Measurements from ENCODE around the gene VCAN.

VCAN gene

DNA sequence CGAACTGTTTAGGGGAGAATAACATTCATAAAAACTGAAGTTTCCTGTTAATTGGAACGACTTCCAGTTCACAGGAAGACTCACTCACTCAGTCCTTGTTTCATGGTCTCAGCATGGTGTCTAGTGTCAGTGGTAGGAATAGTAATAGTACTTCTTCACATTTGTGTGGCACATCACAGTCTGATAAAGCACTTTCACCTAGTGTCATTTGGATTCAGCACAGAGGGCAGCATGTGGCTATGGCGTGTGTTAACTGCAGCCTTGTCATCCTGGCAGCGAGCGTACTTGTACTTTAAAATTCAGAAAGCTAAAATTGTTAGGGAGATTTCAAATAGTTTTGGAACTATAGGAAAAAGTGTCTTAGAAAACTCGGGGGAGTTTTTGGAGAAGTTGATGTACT is 72.4 kb downstream of the VCAN start:
- Histone ChIP-seq H3K9me3 (ENCODE audit: insufficient read depth, low read length) (no peaks in the 10 kb centered on the region), H3K27me3 (ENCODE audit: insufficient read depth, insufficient read length) (no peaks in the 10 kb centered on the region), H3K36me3 (ENCODE audit: insufficient read depth, insufficient read length, low read length) (peaks cover 32% of the 10 kb centered on the region), H3K9ac (ENCODE audit: insufficient read length, low read depth) (no peak overlapping the region), H3K4me1 (ENCODE audit: insufficient read depth, insufficient read length) (no peaks in the 10 kb centered on the region), H3K4me3 (ENCODE audit: insufficient read length, low read depth) (no peak overlapping the region)
- no peak for DNase-seq (ENCODE audit: low read depth, low spot score)
- TF ChIP-seq YY1 (IDR thresholded peaks at IDR 0.05; ENCODE audit: insufficient read depth, insufficient read length): no peak

DNA sequence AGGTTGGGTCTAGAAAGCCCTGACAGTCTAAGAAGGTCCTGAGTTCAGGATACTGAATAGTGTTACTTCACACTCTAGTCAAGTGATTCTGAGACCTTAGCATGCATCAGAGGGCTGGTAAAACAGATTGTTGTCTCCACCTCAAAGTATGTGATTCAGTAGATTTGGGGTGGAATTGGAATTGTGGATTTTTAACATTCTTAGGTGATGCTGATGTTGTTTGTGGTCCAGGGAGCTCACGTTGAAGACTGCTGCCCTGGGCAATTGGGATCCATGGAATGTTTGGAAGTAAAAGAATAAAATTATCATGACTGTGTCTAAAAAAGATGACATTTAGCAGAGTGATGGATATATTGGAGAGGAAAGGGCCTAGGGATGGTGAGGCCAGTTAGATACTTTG is 75.6 kb downstream of the VCAN start:
- H3K4me1 ChIP-seq (ENCODE audit: insufficient read depth, insufficient read length): no peaks in the 10 kb centered on the region
- TF ChIP-seq YY1 (IDR thresholded peaks at IDR 0.05; ENCODE audit: insufficient read depth, insufficient read length): no peak
- no peak for TF ChIP-seq SUZ12 (IDR thresholded peaks at IDR 0.05; ENCODE audit: extremely low read depth, insufficient read depth, insufficient read length)
- no peak for TF ChIP-seq ZNF274 (IDR thresholded peaks at IDR 0.05; ENCODE audit: low read depth, low read length)
- H3K4me3 ChIP-seq (ENCODE audit: insufficient read length, low read depth): no peak overlapping the region
- peaks cover 20% of the 10 kb centered on the region for H3K36me3 ChIP-seq (ENCODE audit: insufficient read depth, insufficient read length, low read length)
- H3K9ac ChIP-seq (ENCODE audit: insufficient read length, low read depth): no peak overlapping the region
- no peaks in the 10 kb centered on the region for H3K27me3 ChIP-seq (ENCODE audit: insufficient read depth, insufficient read length)
- no peaks in the 10 kb centered on the region for H3K9me3 ChIP-seq (ENCODE audit: insufficient read depth, low read length)
- no peak for DNase-seq (ENCODE audit: low read depth, low spot score)

DNA sequence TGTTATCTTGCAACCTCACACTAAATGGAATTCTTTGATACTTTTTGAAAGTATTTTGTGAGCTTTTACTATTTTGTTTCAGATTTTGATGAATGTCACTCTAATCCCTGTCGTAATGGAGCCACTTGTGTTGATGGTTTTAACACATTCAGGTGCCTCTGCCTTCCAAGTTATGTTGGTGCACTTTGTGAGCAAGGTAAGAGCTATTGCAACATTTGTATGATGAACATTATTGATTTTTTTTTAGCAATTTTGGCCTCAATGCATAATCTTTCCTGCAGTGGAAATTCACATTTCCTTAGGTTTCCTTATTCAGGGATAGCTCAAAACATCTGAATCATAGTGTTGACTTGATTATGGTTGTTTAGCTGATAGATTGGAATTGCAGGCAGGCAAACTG is 76.3 kb downstream of the VCAN start:
- DNase-seq (ENCODE audit: low read depth, low spot score): no peak
- no peaks in the 10 kb centered on the region for H3K9me3 ChIP-seq (ENCODE audit: insufficient read depth, low read length)
- no peaks in the 10 kb centered on the region for H3K4me1 ChIP-seq (ENCODE audit: insufficient read depth, insufficient read length)
- no peak overlapping the region for H3K4me3 ChIP-seq (ENCODE audit: insufficient read length, low read depth)
- H3K36me3 ChIP-seq (ENCODE audit: insufficient read depth, insufficient read length, low read length): peaks cover 23% of the 10 kb centered on the region
- no peak for TF ChIP-seq YY1 (IDR thresholded peaks at IDR 0.05; ENCODE audit: insufficient read depth, insufficient read length)
- no peak for TF ChIP-seq ZNF274 (IDR thresholded peaks at IDR 0.05; ENCODE audit: low read depth, low read length)
- no peak for TF ChIP-seq SUZ12 (IDR thresholded peaks at IDR 0.05; ENCODE audit: extremely low read depth, insufficient read depth, insufficient read length)
- H3K27me3 ChIP-seq (ENCODE audit: insufficient read depth, insufficient read length): no peaks in the 10 kb centered on the region
- no peak overlapping the region for H3K9ac ChIP-seq (ENCODE audit: insufficient read length, low read depth)

DNA sequence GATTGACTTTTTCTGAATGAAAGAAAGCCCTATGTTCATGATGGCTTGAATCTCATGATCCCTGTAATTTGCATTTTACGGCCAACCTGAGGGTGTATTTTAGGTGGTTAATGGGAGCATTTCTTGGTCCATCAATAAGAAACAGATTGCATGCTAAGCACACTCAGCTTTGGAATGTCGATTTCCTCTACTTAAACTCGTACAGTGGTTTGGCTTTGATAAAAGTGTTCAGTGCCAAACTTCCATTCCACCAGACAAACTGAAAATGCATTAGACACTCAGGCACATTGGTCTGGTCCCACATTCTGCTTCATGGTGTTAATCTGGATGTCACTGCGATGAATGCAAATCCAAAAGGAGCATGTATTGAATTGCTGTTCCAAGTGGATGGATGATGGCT is 77.0 kb downstream of the VCAN start:
- TF ChIP-seq SUZ12 (IDR thresholded peaks at IDR 0.05; ENCODE audit: extremely low read depth, insufficient read depth, insufficient read length): no peak
- TF ChIP-seq YY1 (IDR thresholded peaks at IDR 0.05; ENCODE audit: insufficient read depth, insufficient read length): no peak
- no peak for TF ChIP-seq ZNF274 (IDR thresholded peaks at IDR 0.05; ENCODE audit: low read depth, low read length)
- Histone ChIP-seq H3K27me3 (ENCODE audit: insufficient read depth, insufficient read length) (no peaks in the 10 kb centered on the region), H3K9me3 (ENCODE audit: insufficient read depth, low read length) (no peaks in the 10 kb centered on the region), H3K9ac (ENCODE audit: insufficient read length, low read depth) (no peak overlapping the region), H3K4me1 (ENCODE audit: insufficient read depth, insufficient read length) (no peaks in the 10 kb centered on the region), H3K4me3 (ENCODE audit: insufficient read length, low read depth) (no peak overlapping the region), H3K36me3 (ENCODE audit: insufficient read depth, insufficient read length, low read length) (peaks cover 30% of the 10 kb centered on the region)
- DNase-seq (ENCODE audit: low read depth, low spot score): no peak

DNA sequence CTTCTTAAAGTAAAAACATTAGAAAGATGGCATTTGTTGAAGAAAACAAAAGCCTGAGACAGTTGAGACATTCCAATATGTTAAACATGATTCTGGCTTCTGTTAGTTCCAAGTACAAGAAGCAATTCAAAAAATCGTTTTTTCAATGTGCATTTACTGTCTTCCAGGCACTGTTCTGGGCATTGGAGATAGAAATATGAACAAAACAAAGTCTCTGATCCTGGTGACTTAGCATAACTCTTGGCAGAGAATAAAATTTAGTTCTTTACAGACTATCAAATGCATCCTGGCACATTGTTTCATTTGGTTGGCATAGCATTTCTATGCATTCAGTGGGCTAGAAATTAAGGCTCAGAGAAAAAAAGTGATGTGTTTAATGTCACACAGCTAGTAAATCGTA is 77.5 kb downstream of the VCAN start:
- H3K36me3 ChIP-seq (ENCODE audit: insufficient read depth, insufficient read length, low read length): peaks cover 35% of the 10 kb centered on the region
- no peaks in the 10 kb centered on the region for H3K9me3 ChIP-seq (ENCODE audit: insufficient read depth, low read length)
- no peak for DNase-seq (ENCODE audit: low read depth, low spot score)
- H3K4me3 ChIP-seq (ENCODE audit: insufficient read length, low read depth): no peak overlapping the region
- no peaks in the 10 kb centered on the region for H3K27me3 ChIP-seq (ENCODE audit: insufficient read depth, insufficient read length)
- no peaks in the 10 kb centered on the region for H3K4me1 ChIP-seq (ENCODE audit: insufficient read depth, insufficient read length)
- TF ChIP-seq ZNF274 (IDR thresholded peaks at IDR 0.05; ENCODE audit: low read depth, low read length) (no peak), YY1 (IDR thresholded peaks at IDR 0.05; ENCODE audit: insufficient read depth, insufficient read length) (no peak), SUZ12 (IDR thresholded peaks at IDR 0.05; ENCODE audit: extremely low read depth, insufficient read depth, insufficient read length) (no peak)
- no peak overlapping the region for H3K9ac ChIP-seq (ENCODE audit: insufficient read length, low read depth)

DNA sequence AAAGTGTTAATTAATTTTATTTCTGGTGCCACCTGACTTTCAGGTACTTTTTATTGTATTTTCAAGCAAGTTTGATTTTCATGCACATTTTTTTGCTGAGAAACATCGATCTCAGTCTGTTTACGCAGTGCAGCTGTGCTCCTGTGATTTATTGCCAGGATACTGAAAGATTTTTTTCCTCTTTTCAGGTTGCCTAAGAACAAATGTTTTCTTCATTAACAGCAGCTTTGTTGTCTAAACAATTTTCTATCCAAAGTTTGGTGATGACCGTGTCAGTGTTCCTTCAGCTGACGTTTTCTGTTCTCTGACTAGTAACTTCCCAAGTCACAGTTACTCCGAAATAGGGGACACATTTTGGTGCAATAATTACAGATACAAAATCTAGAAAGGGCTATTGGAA is 78.1 kb downstream of the VCAN start:
- Histone ChIP-seq H3K27me3 (ENCODE audit: insufficient read depth, insufficient read length) (no peaks in the 10 kb centered on the region), H3K4me1 (ENCODE audit: insufficient read depth, insufficient read length) (no peaks in the 10 kb centered on the region), H3K36me3 (ENCODE audit: insufficient read depth, insufficient read length, low read length) (peaks cover 38% of the 10 kb centered on the region), H3K4me3 (ENCODE audit: insufficient read length, low read depth) (no peak overlapping the region), H3K9ac (ENCODE audit: insufficient read length, low read depth) (no peak overlapping the region), H3K9me3 (ENCODE audit: insufficient read depth, low read length) (no peaks in the 10 kb centered on the region)
- DNase-seq (ENCODE audit: low read depth, low spot score): no peak
- no peak for TF ChIP-seq YY1 (IDR thresholded peaks at IDR 0.05; ENCODE audit: insufficient read depth, insufficient read length)
- no peak for TF ChIP-seq ZNF274 (IDR thresholded peaks at IDR 0.05; ENCODE audit: low read depth, low read length)
- TF ChIP-seq SUZ12 (IDR thresholded peaks at IDR 0.05; ENCODE audit: extremely low read depth, insufficient read depth, insufficient read length): no peak

DNA sequence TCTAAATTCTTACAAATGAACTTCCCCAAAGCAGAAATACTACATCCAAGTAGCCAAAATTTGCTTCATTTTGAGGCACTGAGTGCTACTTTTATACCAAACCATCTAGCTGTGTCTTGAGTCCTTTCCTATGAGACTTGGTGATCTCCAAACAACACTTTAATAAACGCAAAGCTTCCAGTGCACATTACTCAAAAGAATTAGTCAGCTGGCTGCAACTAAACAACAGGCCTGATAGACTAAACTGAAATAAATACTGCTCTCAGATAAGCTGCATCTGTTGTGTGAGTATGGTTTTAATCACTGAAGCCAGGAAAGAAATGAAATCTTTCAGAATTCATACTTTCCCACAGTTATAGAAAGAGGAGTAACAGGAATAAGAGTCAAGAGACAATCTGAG is 80.3 kb downstream of the VCAN start:
- no peak for DNase-seq (ENCODE audit: low read depth, low spot score)
- no peak for TF ChIP-seq ZNF274 (IDR thresholded peaks at IDR 0.05; ENCODE audit: low read depth, low read length)
- no peak for TF ChIP-seq SUZ12 (IDR thresholded peaks at IDR 0.05; ENCODE audit: extremely low read depth, insufficient read depth, insufficient read length)
- no peak for TF ChIP-seq YY1 (IDR thresholded peaks at IDR 0.05; ENCODE audit: insufficient read depth, insufficient read length)
- no peak overlapping the region for H3K4me3 ChIP-seq (ENCODE audit: insufficient read length, low read depth)
- H3K9ac ChIP-seq (ENCODE audit: insufficient read length, low read depth): no peak overlapping the region
- H3K9me3 ChIP-seq (ENCODE audit: insufficient read depth, low read length): no peaks in the 10 kb centered on the region
- H3K4me1 ChIP-seq (ENCODE audit: insufficient read depth, insufficient read length): no peaks in the 10 kb centered on the region
- H3K27me3 ChIP-seq (ENCODE audit: insufficient read depth, insufficient read length): no peaks in the 10 kb centered on the region
- peaks cover 41% of the 10 kb centered on the region for H3K36me3 ChIP-seq (ENCODE audit: insufficient read depth, insufficient read length, low read length)

DNA sequence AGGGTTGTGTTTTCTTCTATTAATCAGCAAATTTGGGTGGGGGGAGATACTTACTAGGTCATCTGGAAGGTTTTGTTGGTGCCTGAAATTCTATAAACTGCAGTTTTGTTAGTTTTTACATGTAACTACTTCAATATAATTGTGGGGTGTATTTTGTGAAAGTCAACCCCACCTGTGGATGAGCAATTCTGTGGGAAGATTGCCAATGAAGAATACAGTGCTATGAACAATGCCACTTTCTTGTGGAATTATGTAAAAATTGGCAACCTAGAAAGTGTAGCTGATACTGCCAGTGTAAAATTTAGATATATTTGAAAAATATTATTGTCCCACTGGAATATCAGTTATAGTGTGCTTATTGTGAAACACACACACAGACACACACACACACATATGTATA is 80.7 kb downstream of the VCAN start:
- no peak for DNase-seq (ENCODE audit: low read depth, low spot score)
- no peak overlapping the region for H3K4me3 ChIP-seq (ENCODE audit: insufficient read length, low read depth)
- H3K9me3 ChIP-seq (ENCODE audit: insufficient read depth, low read length): no peaks in the 10 kb centered on the region
- TF ChIP-seq YY1 (IDR thresholded peaks at IDR 0.05; ENCODE audit: insufficient read depth, insufficient read length): no peak
- TF ChIP-seq SUZ12 (IDR thresholded peaks at IDR 0.05; ENCODE audit: extremely low read depth, insufficient read depth, insufficient read length): no peak
- TF ChIP-seq ZNF274 (IDR thresholded peaks at IDR 0.05; ENCODE audit: low read depth, low read length): no peak
- peaks cover 38% of the 10 kb centered on the region for H3K36me3 ChIP-seq (ENCODE audit: insufficient read depth, insufficient read length, low read length)
- H3K27me3 ChIP-seq (ENCODE audit: insufficient read depth, insufficient read length): no peaks in the 10 kb centered on the region
- H3K9ac ChIP-seq (ENCODE audit: insufficient read length, low read depth): no peak overlapping the region
- H3K4me1 ChIP-seq (ENCODE audit: insufficient read depth, insufficient read length): no peaks in the 10 kb centered on the region
